HG03439 (cell line): ENCODE measurements around the gene COASY.
A peak's percentile ranks its signal among the peaks of the same experiment; 100 is the strongest.
"Not testable (repeated sequence)": the region's sequence is repeated elsewhere in the genome, so short reads cannot be mapped to it uniquely, and the experiment has no call there.

Experiments used
- ATAC-seq: cut with Tn5 transposase; IDR thresholded peaks from one replicate; pipeline ENCODE4 v1.9.1; 2021; ENCODE audit warnings: mild to moderate bottlenecking, moderate library complexity; ENCODE audit not compliant: unreplicated experiment

The COASY gene

GRCh38 chr17:42552736-42553135 is 9.2 kb upstream of the COASY start, which contains the start of gene HSD17B1:
Gene HSD17B1, plus strand, starts transcription at chr17:42552923. Its CDS starts 11 bp downstream, at chr17:42552934.
- ATAC-seq: not testable (repeated sequence)

- no peak for ATAC-seq
Observed at GRCh38 chr17:42553161-42553818, 8.7 kb upstream of the COASY start.

- no peak for ATAC-seq
Observed at GRCh38 chr17:42553866-42554249, 8.1 kb upstream of the COASY start.

GRCh38 chr17:42554250-42555121 is 7.5 kb upstream of the COASY start:
- ATAC-seq: peak; percentile 58

GRCh38 chr17:42555122-42555622 is 6.8 kb upstream of the COASY start:
- ATAC-seq: peak; percentile 9

- ATAC-seq: not testable (repeated sequence)
Observed at GRCh38 chr17:42555961-42556617, 5.9 kb upstream of the COASY start.

GRCh38 chr17:42559075-42559474 is 2.9 kb upstream of the COASY start:
- no peak for ATAC-seq

- no peak for ATAC-seq
Observed at GRCh38 chr17:42560246-42560645, 1.7 kb upstream of the COASY start.

- ATAC-seq: no peak
Observed at GRCh38 chr17:42562388-42563142, 617 bp downstream of the COASY start.

GRCh38 chr17:42563143-42563509 is 1.2 kb downstream of the COASY start:
- no peak for ATAC-seq

- ATAC-seq: no peak
Observed at GRCh38 chr17:42563543-42563942, 1.6 kb downstream of the COASY start.

- ATAC-seq: no peak
Observed at GRCh38 chr17:42563950-42564349, 2.0 kb downstream of the COASY start.

- no peak for ATAC-seq
Observed at GRCh38 chr17:42564815-42565522, 3.0 kb downstream of the COASY start.

GRCh38 chr17:42565523-42566214 is 3.7 kb downstream of the COASY start:
- ATAC-seq: no peak

GRCh38 chr17:42566215-42566882 is 4.4 kb downstream of the COASY start:
- ATAC-seq: no peak

- peak; percentile 48 for ATAC-seq
Observed at GRCh38 chr17:42566883-42567573, 5.1 kb downstream of the COASY start, which contains the start of gene MLX. Gene MLX, plus strand, starts transcription at chr17:42567100. Its CDS starts 25 bp downstream, at chr17:42567125.

- no peak for ATAC-seq
Observed at GRCh38 chr17:42568341-42569111, 6.6 kb downstream of the COASY start.
